ENCODE measurements around the gene RER1. TPM values are rescaled to one million over a fixed set of nuclear protein-coding genes. Genes with fewer than 3 reads are reported as not detected.
A peak's percentile ranks its signal among the peaks of the same experiment; 100 is the strongest.

RER1 gene
- total and polyA plus RNA-seq, 7 donors: 68.8 to 119 (median 90.0) TPM

DNA sequence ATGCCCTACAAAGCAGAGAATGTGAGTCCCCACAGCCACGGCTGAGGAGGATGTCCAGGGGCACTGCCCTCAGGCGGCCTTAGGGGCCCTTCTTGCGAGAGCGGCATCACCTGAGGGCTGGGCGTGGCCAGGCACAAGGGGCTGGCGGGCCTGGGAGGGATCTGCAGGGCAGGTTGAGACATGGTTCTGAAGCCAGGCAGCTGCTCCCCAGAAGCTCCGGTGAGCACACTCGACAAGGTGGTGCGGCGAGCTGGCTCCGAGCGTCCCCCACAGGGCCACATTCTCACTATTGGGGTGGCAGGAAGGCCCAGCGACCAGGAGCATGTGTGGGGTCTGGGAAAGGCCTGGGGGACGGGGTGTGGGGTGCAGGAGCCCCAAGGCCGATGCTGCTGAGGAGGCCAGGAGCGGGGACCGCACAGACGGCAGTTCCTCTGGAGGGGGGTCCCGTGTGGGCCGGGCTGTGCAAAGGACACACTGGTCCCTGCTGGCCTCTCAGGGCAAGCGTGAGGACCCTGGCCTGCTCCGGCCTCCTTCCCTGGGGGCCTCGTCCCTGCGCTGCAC, 47.4 kb upstream of the RER1 start:
- DNase-seq: peak in 1 of 2 donors; percentile 43
- Histone ChIP-seq H3K36me3 (ENCODE audit: insufficient read depth in 1 of 2, low read depth in 1 of 2) (no peaks in the 10 kb centered on the region), H3K27ac (no peak overlapping the region), H3K9me3 (no peaks in the 10 kb centered on the region), H3K4me3 (no peak overlapping the region), H3K4me1 (no peaks in the 10 kb centered on the region), H3K27me3 (ENCODE audit: insufficient read depth in 3 of 3, low read length in 2 of 3) (no peaks in the 10 kb centered on the region)
- no peak for ATAC-seq
- WGBS, 3 donors: 80 to 92% (median 89%) methylated on average over 22 to 24 of the region's 24 CpGs
- intact Hi-C loops (cut with DNase I): no loop called here
- TF ChIP-seq, protein P1, sequence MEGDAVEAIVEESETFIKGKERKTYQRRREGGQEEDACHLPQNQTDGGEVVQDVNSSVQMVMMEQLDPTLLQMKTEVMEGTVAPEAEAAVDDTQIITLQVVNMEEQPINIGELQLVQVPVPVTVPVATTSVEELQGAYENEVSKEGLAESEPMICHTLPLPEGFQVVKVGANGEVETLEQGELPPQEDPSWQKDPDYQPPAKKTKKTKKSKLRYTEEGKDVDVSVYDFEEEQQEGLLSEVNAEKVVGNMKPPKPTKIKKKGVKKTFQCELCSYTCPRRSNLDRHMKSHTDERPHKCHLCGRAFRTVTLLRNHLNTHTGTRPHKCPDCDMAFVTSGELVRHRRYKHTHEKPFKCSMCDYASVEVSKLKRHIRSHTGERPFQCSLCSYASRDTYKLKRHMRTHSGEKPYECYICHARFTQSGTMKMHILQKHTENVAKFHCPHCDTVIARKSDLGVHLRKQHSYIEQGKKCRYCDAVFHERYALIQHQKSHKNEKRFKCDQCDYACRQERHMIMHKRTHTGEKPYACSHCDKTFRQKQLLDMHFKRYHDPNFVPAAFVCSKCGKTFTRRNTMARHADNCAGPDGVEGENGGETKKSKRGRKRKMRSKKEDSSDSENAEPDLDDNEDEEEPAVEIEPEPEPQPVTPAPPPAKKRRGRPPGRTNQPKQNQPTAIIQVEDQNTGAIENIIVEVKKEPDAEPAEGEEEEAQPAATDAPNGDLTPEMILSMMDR (IDR thresholded peaks at IDR 0.05): no peak

DNA sequence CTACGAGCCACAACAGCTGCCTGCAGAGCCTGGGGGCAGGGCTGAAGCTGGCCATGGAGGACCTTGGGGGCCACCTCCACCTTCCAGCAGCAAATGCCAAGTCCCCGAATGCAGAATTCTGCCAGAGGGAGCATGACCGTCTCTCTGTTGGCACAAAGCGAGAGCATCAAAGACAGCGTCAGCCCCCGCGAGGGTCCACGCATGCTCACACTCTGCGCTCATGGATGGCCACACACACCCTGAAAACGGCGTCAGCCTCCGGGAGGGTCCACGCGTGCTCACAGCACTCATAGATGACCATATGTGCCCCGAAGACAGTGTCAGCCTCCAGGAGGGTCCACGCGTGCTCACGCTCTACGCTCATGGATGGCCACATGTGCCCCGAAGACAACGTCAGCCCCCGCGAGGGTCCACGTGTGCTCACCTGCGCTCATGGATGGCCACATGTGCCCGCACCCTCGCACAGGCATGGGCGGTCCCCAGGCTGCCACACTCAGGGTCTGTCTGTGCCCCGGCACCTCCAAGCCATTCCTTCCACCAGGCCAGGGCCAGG, 46.8 kb upstream of the RER1 start:
- peak in 1 of 4 donors; percentile 36 for ATAC-seq
- DNase-seq: peak in 1 of 2 donors; percentile 39
- WGBS, 3 donors: 83 to 93% (median 89%) methylated on average over 29 of the region's 29 CpGs
- no peak overlapping the region for H3K27ac ChIP-seq
- H3K36me3 ChIP-seq (ENCODE audit: insufficient read depth in 1 of 2, low read depth in 1 of 2): no peaks in the 10 kb centered on the region
- H3K4me1 ChIP-seq: no peaks in the 10 kb centered on the region
- intact Hi-C loops (cut with DNase I): no loop called here
- TF ChIP-seq, protein P1 (IDR thresholded peaks at IDR 0.05): no peak
- H3K27me3 ChIP-seq (ENCODE audit: insufficient read depth in 3 of 3, low read length in 2 of 3): no peaks in the 10 kb centered on the region
- H3K9me3 ChIP-seq: no peaks in the 10 kb centered on the region
- H3K4me3 ChIP-seq: no peak overlapping the region

DNA sequence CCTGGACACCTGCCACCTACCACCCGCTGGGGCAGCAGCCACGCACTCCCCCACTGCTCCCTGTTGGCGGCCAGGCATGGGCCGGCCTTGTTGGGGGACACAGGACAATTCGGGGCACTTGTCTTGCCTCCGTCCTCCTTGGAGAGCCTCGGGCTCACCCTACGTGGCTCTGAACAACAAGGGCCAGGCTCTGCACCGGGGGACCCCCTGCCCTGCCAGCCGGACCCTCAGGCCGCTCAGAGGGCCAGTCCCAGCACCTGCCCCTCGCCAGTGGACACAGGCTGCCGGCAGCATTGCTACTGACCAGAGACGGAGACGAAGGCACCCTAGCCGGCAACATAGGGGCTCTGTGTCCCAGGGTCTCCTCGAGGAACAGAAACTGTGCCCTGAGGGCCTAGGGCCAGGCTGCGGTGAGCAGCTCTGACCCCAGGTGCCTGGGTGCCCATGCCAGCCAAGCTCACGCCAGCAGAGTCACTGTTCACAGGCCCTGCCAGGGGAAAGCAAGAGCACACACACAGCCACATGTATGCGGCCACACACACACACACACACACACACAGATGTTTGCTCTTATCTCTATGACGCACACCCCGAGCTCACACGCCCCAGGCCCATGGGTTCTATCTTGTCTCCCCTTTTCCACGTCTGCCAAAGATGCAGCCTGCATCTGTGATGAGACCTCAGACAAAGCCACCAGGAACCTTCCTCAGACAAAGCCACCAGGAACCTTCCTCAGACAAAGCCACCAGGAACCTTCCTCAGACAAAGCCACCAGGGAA, 46.2 kb upstream of the RER1 start:
- Histone ChIP-seq H3K27ac (no peak overlapping the region), H3K27me3 (ENCODE audit: insufficient read depth in 3 of 3, low read length in 2 of 3) (no peaks in the 10 kb centered on the region), H3K9me3 (no peaks in the 10 kb centered on the region), H3K4me1 (no peaks in the 10 kb centered on the region), H3K4me3 (no peak overlapping the region), H3K36me3 (ENCODE audit: insufficient read depth in 1 of 2, low read depth in 1 of 2) (no peaks in the 10 kb centered on the region)
- intact Hi-C loops (cut with DNase I): no loop called here
- TF ChIP-seq, protein P1 (IDR thresholded peaks at IDR 0.05): no peak
- DNase-seq (peak in 1 of 2 donors; percentile 39), ATAC-seq (no peak)
- 82 to 93% (median 90%) methylated on average over 24 of the region's 24 CpGs for WGBS, 3 donors

DNA sequence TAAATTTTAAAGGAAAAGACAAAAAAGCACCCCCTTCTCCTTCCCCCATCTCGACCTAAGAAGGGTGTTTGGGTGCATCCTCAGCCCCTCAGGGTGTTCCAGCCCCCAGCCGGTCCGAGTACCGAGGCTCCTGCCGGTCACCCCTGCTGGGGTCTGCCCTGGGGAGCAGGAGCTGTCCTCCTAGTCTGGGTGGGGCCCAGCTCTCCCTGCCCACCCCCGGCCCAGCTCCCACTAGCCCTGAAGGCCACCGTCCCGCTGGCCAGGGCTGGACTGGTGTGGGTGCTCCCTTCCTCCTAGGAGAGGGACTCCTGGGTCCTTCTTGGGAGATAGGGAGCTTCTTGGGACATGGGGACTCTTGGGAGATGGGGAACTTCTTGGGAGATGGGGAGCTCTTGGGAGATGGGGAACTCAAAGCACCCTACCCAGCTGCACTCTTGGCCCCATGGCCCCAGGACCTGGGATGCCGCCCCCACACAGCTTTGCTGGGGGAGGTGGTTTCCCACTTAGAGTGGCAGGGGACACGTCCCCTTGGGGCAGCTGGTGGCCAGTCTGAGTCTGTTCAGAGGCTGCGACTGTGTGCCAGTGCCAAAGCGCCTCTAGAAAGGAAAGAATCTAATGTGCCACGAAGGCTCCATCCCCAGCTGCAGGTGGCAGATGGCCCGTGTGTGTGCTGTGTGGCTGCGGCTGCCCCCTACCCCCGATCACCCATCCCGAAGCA, 44.8 kb upstream of the RER1 start:
- H3K36me3 ChIP-seq (ENCODE audit: insufficient read depth in 1 of 2, low read depth in 1 of 2): no peaks in the 10 kb centered on the region
- no peaks in the 10 kb centered on the region for H3K9me3 ChIP-seq
- H3K27me3 ChIP-seq (ENCODE audit: insufficient read depth in 3 of 3, low read length in 2 of 3): no peaks in the 10 kb centered on the region
- 77 to 85% (median 83%) methylated on average over 16 to 17 of the region's 17 CpGs for WGBS, 3 donors
- TF ChIP-seq, protein P1 (IDR thresholded peaks at IDR 0.05): no peak
- no peak overlapping the region for H3K4me3 ChIP-seq
- ATAC-seq (no peak), DNase-seq (peak in 1 of 2 donors; percentile 34)
- no peaks in the 10 kb centered on the region for H3K4me1 ChIP-seq
- intact Hi-C loops (cut with DNase I): no loop called here
- H3K27ac ChIP-seq: no peak overlapping the region

All from psoas muscle (tissue), 8 donors.